ENCODE measurements around the gene WDFY4.

The WDFY4 gene

GRCh38 chr10:48651293-48651692, 33.4 kb upstream of the WDFY4 start:
- H3K4me3 ChIP-seq (ENCODE audit: low read length), result no peak overlapping the region
- no peak for TF ChIP-seq ZNF274 (IDR thresholded peaks at IDR 0.05; ENCODE audit: low read depth, low read length)

- no peak overlapping the region for H3K4me3 ChIP-seq (ENCODE audit: low read length)
Observed at GRCh38 chr10:48651839-48652238, 32.8 kb upstream of the WDFY4 start.

GRCh38 chr10:48652344-48652743, 32.3 kb upstream of the WDFY4 start:
- H3K4me3 ChIP-seq (ENCODE audit: low read length), result no peak overlapping the region
- no peak for TF ChIP-seq ZNF274 (IDR thresholded peaks at IDR 0.05; ENCODE audit: low read depth, low read length)

More at GRCh38 chr10:48651839-48652238, 32.8 kb upstream of the WDFY4 start:
- TF ChIP-seq ZNF274 (IDR thresholded peaks at IDR 0.05; ENCODE audit: low read depth, low read length), result no peak

- H3K4me3 ChIP-seq (ENCODE audit: low read length), result no peak overlapping the region
- no peak for TF ChIP-seq ZNF274 (IDR thresholded peaks at IDR 0.05; ENCODE audit: low read depth, low read length)
Observed at GRCh38 chr10:48653347-48653746, 31.3 kb upstream of the WDFY4 start.

GRCh38 chr10:48653944-48654698, 30.6 kb upstream of the WDFY4 start:
- no peak overlapping the region for H3K4me3 ChIP-seq (ENCODE audit: low read length)

GRCh38 chr10:48655411-48656240, 29.0 kb upstream of the WDFY4 start:
- TF ChIP-seq ZNF274 (IDR thresholded peaks at IDR 0.05; ENCODE audit: low read depth, low read length), result no peak
- H3K4me3 ChIP-seq (ENCODE audit: low read length), result peak overlapping the region; percentile 45; the same call in 1 of the 2 replicates

More at GRCh38 chr10:48653944-48654698, 30.6 kb upstream of the WDFY4 start:
- no peak for TF ChIP-seq ZNF274 (IDR thresholded peaks at IDR 0.05; ENCODE audit: low read depth, low read length)

- peak overlapping the region; percentile 45; the same call in 1 of the 2 replicates for H3K4me3 ChIP-seq (ENCODE audit: low read length)
- TF ChIP-seq ZNF274 (IDR thresholded peaks at IDR 0.05; ENCODE audit: low read depth, low read length), result no peak
Observed at GRCh38 chr10:48656241-48656913, 28.3 kb upstream of the WDFY4 start.

- H3K4me3 ChIP-seq (ENCODE audit: low read length), result peak overlapping the region; percentile 30; the same call in 1 of the 2 replicates
- no peak for TF ChIP-seq ZNF274 (IDR thresholded peaks at IDR 0.05; ENCODE audit: low read depth, low read length)
Observed at GRCh38 chr10:48656914-48657305, 27.8 kb upstream of the WDFY4 start.

- no peak for TF ChIP-seq ZNF274 (IDR thresholded peaks at IDR 0.05; ENCODE audit: low read depth, low read length)
Observed at GRCh38 chr10:48657416-48657815, 27.3 kb upstream of the WDFY4 start.

GRCh38 chr10:48658243-48658974, 26.3 kb upstream of the WDFY4 start:
- TF ChIP-seq ZNF274 (IDR thresholded peaks at IDR 0.05; ENCODE audit: low read depth, low read length), result no peak
- H3K4me3 ChIP-seq (ENCODE audit: low read length), result no peak overlapping the region

More at GRCh38 chr10:48657416-48657815, 27.3 kb upstream of the WDFY4 start:
- H3K4me3 ChIP-seq (ENCODE audit: low read length), result no peak overlapping the region

- no peak for TF ChIP-seq ZNF274 (IDR thresholded peaks at IDR 0.05; ENCODE audit: low read depth, low read length)
- no peak overlapping the region for H3K4me3 ChIP-seq (ENCODE audit: low read length)
Observed at GRCh38 chr10:48658975-48659269, 25.8 kb upstream of the WDFY4 start.

- no peak overlapping the region for H3K4me3 ChIP-seq (ENCODE audit: low read length)
- TF ChIP-seq ZNF274 (IDR thresholded peaks at IDR 0.05; ENCODE audit: low read depth, low read length), result no peak
Observed at GRCh38 chr10:48659790-48660189, 24.9 kb upstream of the WDFY4 start.

GRCh38 chr10:48661441-48661840, 23.2 kb upstream of the WDFY4 start:
- TF ChIP-seq ZNF274 (IDR thresholded peaks at IDR 0.05; ENCODE audit: low read depth, low read length), result no peak
- H3K4me3 ChIP-seq (ENCODE audit: low read length), result no peak overlapping the region

Measured in GM08714 (cell line).